Right atrium auricular region (tissue), 2 donors: Measurements from ENCODE around the gene BDNF. TPM values are rescaled to one million over a fixed set of nuclear protein-coding genes. Genes with fewer than 3 reads are reported as not detected.

Source experiments
- DNase-seq: peaks from one replicate; pipeline ENCODE4 v3.0.0-alpha.2; 2019; ENCODE audit warnings: low spot score
- H3K27ac ChIP-seq, 2 donors: fragments of 200-600 bp; sonication (generic); 1 replicate in 1 of 2; 2 replicates in 1 of 2; pipeline ENCODE4 v1.5.1; 2016 to 2019
- H3K27me3 ChIP-seq, 2 donors: fragments of 200-600 bp; sonication (generic); one replicate each; pipeline versions ENCODE4 v1.5.1 to v1.6.0; 2017 to 2019
- H3K36me3 ChIP-seq: fragments of 200-600 bp; sonication (generic); one replicate; pipeline ENCODE4 v1.5.1; 2016
- H3K4me1 ChIP-seq, 2 donors: fragments of 200-600 bp; sonication (generic); one replicate each; pipeline versions ENCODE4 v1.5.1 to v1.6.0; 2017 to 2019
- H3K4me3 ChIP-seq, 2 donors: fragments of 200-600 bp; sonication (generic); 1 replicate in 1 of 2; 2 replicates in 1 of 2; pipeline ENCODE4 v1.5.1; 2017 to 2019; ENCODE audit warnings: mild to moderate bottlenecking in 1 of 2, moderate library complexity in 1 of 2
- H3K9me3 ChIP-seq, 2 donors: fragments of 200-600 bp; sonication (generic); one replicate each; pipeline ENCODE4 v1.5.1; 2019
- total RNA-seq, 2 donors: library from RNA; depleted of rRNA; stranded (reverse); fragments of >200 nt; gene quantifications; one replicate each; pipeline ENCODE4 v1.1.0, GENCODE V29; 2016
- TF ChIP-seq, protein P1 (sequence below), 2 donors: fragments of 200-600 bp; sonication (generic); IDR thresholded peaks; one replicate each; pipeline ENCODE4 v1.5.1; 2019; ENCODE audit warnings: antibody characterized with exemption in 2 of 2

BDNF gene
- total RNA-seq, 2 donors from 2014 or later, result 0.20 TPM; not detected in 1

DNA sequence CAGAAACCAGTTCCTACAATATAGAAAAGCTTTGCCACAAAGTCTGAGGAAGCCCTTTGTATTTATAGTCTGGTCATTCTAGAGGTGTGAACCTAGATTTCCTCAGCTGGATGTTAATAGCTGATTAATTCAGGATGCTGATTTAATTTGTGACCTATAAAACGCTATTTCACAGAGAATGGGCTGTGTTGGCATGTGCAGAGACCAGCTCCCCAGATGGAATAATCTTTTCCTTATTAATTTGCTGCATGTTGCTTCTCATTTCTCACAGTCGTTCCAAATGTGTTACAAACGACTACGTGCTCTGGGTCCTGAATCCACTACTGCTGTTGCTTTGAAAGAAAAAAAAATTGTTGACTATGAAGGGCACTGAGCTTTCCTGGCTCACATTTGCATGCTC, 49.3 kb downstream of the BDNF start:
- H3K27me3 ChIP-seq, result no peaks in the 10 kb centered on the region
- H3K9me3 ChIP-seq, result no peaks in the 10 kb centered on the region
- TF ChIP-seq, protein P1, sequence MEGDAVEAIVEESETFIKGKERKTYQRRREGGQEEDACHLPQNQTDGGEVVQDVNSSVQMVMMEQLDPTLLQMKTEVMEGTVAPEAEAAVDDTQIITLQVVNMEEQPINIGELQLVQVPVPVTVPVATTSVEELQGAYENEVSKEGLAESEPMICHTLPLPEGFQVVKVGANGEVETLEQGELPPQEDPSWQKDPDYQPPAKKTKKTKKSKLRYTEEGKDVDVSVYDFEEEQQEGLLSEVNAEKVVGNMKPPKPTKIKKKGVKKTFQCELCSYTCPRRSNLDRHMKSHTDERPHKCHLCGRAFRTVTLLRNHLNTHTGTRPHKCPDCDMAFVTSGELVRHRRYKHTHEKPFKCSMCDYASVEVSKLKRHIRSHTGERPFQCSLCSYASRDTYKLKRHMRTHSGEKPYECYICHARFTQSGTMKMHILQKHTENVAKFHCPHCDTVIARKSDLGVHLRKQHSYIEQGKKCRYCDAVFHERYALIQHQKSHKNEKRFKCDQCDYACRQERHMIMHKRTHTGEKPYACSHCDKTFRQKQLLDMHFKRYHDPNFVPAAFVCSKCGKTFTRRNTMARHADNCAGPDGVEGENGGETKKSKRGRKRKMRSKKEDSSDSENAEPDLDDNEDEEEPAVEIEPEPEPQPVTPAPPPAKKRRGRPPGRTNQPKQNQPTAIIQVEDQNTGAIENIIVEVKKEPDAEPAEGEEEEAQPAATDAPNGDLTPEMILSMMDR (IDR thresholded peaks at IDR 0.05), result no peak
- H3K4me3 ChIP-seq, result no peak overlapping the region
- no peaks in the 10 kb centered on the region for H3K36me3 ChIP-seq
- H3K27ac ChIP-seq, result no peak overlapping the region
- no peak for DNase-seq
- no peaks in the 10 kb centered on the region for H3K4me1 ChIP-seq

DNA sequence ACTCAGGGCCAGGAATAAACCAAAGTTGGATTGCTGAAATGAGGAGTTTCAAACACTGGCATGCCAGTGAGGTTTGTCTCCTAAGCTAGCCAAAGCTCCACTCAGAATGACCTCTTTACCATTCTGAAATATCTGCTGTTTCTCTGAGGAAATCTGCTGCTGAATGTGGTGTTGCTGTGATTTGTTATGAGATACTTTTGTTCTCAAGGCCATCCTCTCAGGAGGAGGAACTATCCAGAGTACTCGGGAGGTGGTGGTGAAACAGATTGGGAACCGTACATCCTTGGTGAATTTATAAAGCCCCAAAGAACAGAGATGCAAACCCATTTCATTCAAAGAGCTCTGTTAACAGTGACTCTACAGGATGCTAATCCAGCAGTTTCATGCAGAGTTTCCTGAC, 50.5 kb downstream of the BDNF start:
- Histone ChIP-seq H3K27me3 (no peaks in the 10 kb centered on the region), H3K27ac (no peak overlapping the region), H3K4me3 (no peak overlapping the region), H3K36me3 (no peaks in the 10 kb centered on the region), H3K9me3 (no peaks in the 10 kb centered on the region), H3K4me1 (no peaks in the 10 kb centered on the region)
- no peak for DNase-seq
- TF ChIP-seq, protein P1 (IDR thresholded peaks at IDR 0.05), result no peak

DNA sequence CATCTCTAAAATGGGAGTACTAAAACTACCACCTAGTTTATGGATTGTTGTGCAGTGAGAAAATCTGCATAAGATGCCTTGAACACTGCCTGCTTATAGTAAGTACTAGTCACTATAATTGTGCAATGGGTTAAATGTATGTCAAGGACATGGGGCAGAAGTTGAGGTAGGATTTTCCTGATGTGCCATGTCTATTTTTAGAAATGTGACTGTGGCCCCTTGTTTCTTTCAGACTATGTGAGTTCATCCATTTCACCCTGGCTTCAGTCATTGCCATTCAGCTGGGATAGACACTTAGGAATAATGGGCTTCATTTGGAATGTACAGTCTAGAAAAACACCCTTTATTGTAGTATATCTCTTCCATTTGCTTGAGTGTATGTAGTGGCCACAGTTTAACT, 51.4 kb downstream of the BDNF start:
- H3K4me3 ChIP-seq, result no peak overlapping the region

DNA sequence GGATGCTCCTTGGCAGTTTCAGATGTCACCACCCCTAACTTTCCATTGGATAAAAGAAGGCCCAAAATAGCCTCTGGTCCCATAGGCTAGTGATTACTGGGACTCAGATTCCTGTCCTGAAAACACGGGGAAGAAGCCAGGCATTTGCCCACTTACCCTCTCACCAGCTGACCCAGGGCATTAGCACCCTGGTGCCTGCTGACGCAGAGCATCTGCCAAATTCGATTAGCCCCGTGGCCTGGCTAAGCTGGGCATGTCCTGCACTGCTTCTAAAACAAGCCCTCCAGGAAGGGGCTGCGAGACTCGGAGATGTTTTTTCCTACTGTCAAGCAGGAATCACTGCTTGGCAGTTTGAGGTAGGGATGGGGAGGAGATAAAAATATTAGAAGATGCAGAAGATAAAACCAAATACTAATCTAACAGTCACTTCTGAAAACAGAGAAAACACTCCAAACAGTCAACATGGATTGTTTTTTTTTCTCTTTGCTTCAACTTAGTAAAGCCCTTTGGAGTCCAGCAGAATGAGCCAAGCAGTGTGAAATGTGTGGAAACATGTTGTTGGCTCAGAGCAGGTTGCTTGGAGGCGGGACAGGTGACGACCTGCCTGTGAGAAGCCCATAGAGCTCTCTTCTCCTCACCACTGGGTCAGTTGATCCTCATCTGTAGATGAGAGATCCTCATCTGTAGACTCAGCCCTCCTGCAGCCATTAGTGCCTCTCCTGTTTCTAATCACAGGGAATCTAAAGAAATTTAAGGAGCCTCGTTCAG, 54.0 kb downstream of the BDNF start:
- Histone ChIP-seq H3K36me3 (no peaks in the 10 kb centered on the region), H3K4me3 (no peak overlapping the region), H3K9me3 (no peaks in the 10 kb centered on the region), H3K4me1 (no peaks in the 10 kb centered on the region), H3K27ac (no peak overlapping the region), H3K27me3 (no peaks in the 10 kb centered on the region)
- no peak for DNase-seq
- TF ChIP-seq, protein P1 (IDR thresholded peaks at IDR 0.05), result no peak

More for the DNA sequence above, 51.4 kb downstream of the BDNF start:
- no peaks in the 10 kb centered on the region for H3K9me3 ChIP-seq
- H3K27me3 ChIP-seq, result no peaks in the 10 kb centered on the region
- TF ChIP-seq, protein P1 (IDR thresholded peaks at IDR 0.05), result no peak
- H3K4me1 ChIP-seq, result no peaks in the 10 kb centered on the region
- no peak for DNase-seq
- H3K36me3 ChIP-seq, result no peaks in the 10 kb centered on the region
- H3K27ac ChIP-seq, result no peak overlapping the region

DNA sequence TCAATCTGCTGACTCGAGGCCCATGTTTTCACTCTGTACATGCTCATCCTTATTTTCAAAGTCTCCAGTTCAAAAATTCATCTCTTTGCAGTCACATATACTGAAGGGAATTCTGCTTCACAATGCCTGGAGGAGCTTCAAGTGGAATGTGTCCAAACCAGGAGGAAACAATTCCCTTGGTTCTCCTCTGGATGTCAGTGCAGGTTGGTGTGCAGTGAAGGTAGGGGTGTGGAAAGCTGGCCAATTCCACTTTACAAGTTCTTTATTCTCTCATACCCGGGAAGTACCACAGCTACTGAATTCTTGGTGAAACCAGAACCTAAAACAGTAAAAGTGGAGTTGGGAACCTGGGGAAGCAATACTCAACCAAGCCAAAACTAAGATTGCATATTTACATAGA, 57.3 kb downstream of the BDNF start:
- DNase-seq, result no peak
- TF ChIP-seq, protein P1 (IDR thresholded peaks at IDR 0.05), result no peak

DNA sequence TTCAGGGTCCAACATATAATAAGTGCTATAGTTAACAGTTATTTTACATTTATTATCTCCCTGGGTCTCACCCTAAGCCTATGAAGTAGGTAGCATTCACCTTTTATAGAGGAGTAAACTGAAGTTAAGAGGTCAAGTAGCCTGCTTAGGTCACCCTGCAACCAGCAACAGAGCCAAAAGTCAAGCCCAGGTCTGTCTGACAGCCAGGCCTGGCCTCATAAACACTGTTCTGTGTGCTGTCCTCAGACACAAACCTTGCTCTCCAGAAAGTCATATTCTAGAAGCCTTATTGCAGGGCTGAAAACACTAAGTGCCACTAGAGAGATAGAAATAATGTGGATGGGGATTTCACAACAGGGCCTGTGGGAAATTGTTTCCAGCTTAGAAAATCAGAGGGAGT, 59.3 kb downstream of the BDNF start:
- Histone ChIP-seq H3K4me1 (no peaks in the 10 kb centered on the region), H3K4me3 (no peak overlapping the region), H3K27me3 (no peaks in the 10 kb centered on the region), H3K27ac (no peak overlapping the region), H3K36me3 (no peaks in the 10 kb centered on the region), H3K9me3 (no peaks in the 10 kb centered on the region)
- no peak for DNase-seq
- TF ChIP-seq, protein P1 (IDR thresholded peaks at IDR 0.05), result no peak

More for the DNA sequence above, 57.3 kb downstream of the BDNF start:
- Histone ChIP-seq H3K27me3 (no peaks in the 10 kb centered on the region), H3K36me3 (no peaks in the 10 kb centered on the region), H3K9me3 (no peaks in the 10 kb centered on the region), H3K27ac (no peak overlapping the region), H3K4me1 (no peaks in the 10 kb centered on the region), H3K4me3 (no peak overlapping the region)
